Cerebellar cortex (tissue), 1 donor: ENCODE measurements around the gene KCNQ1.

ENCODE experiments used
- DNase-seq: peaks from one replicate; pipeline ENCODE4 v3.0.0-alpha.2; 2015; ENCODE audit warnings: low spot score

Gene KCNQ1

GRCh38 chr11:2825889-2826678 lies 381.3 kb downstream of the KCNQ1 start:
- DNase-seq, result no peak

GRCh38 chr11:2826679-2827056 lies 381.9 kb downstream of the KCNQ1 start:
- no peak for DNase-seq

- DNase-seq, result no peak
Measured at GRCh38 chr11:2827256-2827655, 382.4 kb downstream of the KCNQ1 start.

GRCh38 chr11:2827792-2828191 lies 383.0 kb downstream of the KCNQ1 start:
- DNase-seq, result no peak

- DNase-seq, result no peak
Measured at GRCh38 chr11:2828585-2829330, 383.9 kb downstream of the KCNQ1 start.

GRCh38 chr11:2830030-2830812 lies 385.4 kb downstream of the KCNQ1 start:
- DNase-seq, result no peak

- DNase-seq, result no peak
Measured at GRCh38 chr11:2830886-2831285, 386.1 kb downstream of the KCNQ1 start.

GRCh38 chr11:2831781-2832532 lies 387.1 kb downstream of the KCNQ1 start:
- no peak for DNase-seq

GRCh38 chr11:2832533-2833020 lies 387.8 kb downstream of the KCNQ1 start:
- no peak for DNase-seq

GRCh38 chr11:2833051-2833715 lies 388.4 kb downstream of the KCNQ1 start:
- DNase-seq, result no peak

GRCh38 chr11:2833716-2834502 lies 389.1 kb downstream of the KCNQ1 start:
- DNase-seq, result no peak

GRCh38 chr11:2834503-2835273 lies 389.9 kb downstream of the KCNQ1 start:
- no peak for DNase-seq

GRCh38 chr11:2835296-2835695 lies 390.5 kb downstream of the KCNQ1 start:
- no peak for DNase-seq

GRCh38 chr11:2835751-2836150 lies 390.9 kb downstream of the KCNQ1 start:
- DNase-seq, result no peak

- DNase-seq, result no peak
Measured at GRCh38 chr11:2836315-2837095, 391.7 kb downstream of the KCNQ1 start.

GRCh38 chr11:2837096-2837601 lies 392.3 kb downstream of the KCNQ1 start:
- no peak for DNase-seq

- DNase-seq, result no peak
Measured at GRCh38 chr11:2837651-2838050, 392.8 kb downstream of the KCNQ1 start.

- no peak for DNase-seq
Measured at GRCh38 chr11:2838091-2838490, 393.3 kb downstream of the KCNQ1 start.
